GM21423 (cell line): ENCODE results near the gene PPM1K.

Experiments
- ATAC-seq: cut with Tn5 transposase; IDR thresholded peaks from one replicate; pipeline ENCODE4 v1.9.1; 2021; ENCODE audit warnings: mild to moderate bottlenecking, moderate library complexity; ENCODE audit not compliant: unreplicated experiment

The PPM1K gene

GRCh38 chr4:88223516-88223915 lies 60.8 kb downstream of the PPM1K start:
- no peak for ATAC-seq

- ATAC-seq: no peak
Observed at GRCh38 chr4:88219099-88219498, 65.3 kb downstream of the PPM1K start.

GRCh38 chr4:88217169-88217568 lies 67.2 kb downstream of the PPM1K start:
- ATAC-seq: no peak

GRCh38 chr4:88216395-88216794 lies 68.0 kb downstream of the PPM1K start:
- no peak for ATAC-seq

- ATAC-seq: no peak
Observed at GRCh38 chr4:88215351-88215750, 69.0 kb downstream of the PPM1K start.

- ATAC-seq: no peak
Observed at GRCh38 chr4:88212253-88212561, 72.2 kb downstream of the PPM1K start.

GRCh38 chr4:88211473-88212252 lies 72.7 kb downstream of the PPM1K start:
- no peak for ATAC-seq

- ATAC-seq: no peak
Observed at GRCh38 chr4:88208156-88208555, 76.2 kb downstream of the PPM1K start.
